ENCODE data around the gene TMEM176B. TPM values are rescaled to one million over a fixed set of nuclear protein-coding genes. Genes with fewer than 3 reads are reported as not detected.

TMEM176B gene
- not detected in 2 replicates for total RNA-seq

DNA sequence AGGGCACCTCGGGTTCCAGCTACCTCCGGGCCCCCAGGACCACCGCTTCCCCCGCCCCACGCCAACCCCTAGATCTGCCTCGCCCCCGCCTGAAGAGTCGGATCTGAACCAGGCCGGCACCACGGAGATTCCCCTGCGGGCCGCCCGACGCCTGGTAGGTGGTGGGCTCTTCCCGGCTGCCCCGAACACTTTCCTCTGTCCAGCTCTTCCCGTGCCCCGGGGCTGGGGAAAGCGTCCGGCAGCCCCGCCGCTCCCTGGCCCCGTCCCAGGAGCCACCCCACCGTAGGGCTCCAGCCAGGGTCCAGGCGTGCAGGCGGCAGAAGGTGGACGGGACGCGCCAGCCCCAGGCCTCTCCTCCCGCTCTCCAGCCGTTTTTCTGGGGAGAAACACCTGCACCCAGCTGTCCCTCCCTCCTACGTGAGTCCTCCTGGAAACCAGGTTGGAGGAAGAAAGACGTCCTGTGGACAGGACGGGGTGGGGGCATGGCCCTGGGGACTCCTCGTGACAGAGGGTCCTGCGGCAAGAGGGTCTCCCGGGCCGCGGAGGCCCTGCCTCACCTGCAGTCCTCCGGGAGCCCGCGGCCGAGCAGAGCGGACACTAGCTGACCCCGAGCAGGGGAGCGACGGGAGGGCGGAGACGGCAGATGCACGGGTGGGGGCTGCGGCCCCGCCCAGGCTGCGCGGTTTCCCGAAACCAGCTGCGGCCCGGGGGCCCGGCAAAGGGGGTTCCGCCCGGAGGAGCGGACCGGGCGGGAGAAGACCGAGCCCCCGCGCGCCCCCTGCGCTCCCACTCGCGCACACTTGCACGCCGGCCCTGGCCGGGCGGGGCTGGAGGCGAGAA is at the start of gene TMEM176B:
TMEM176B (minus strand) TSS at position 624 of the 840 bp plus-strand sequence. CDS start 3,795 bp downstream, outside the sequence.

GRCh38 chr7:150800581-150801241 is 547 bp upstream of the TMEM176B start, which contains the start of gene TMEM176A:
TSS of gene TMEM176A (plus strand) at chr7:150800769. CDS start at chr7:150801551, 782 bp downstream.

Other genes starting within 250 kb of the TMEM176B start
- 1.8 and 3.7 TPM in 2 replicates for gene GIMAP4, start 233.0 kb downstream of the TMEM176B start, total RNA-seq
- under 0.01 and 0.32 TPM in 2 replicates for gene GIMAP6, start 168.0 kb downstream of the TMEM176B start, total RNA-seq
- 0.81 and 5.2 TPM in 2 replicates for gene GIMAP2, start 114.7 kb downstream of the TMEM176B start, total RNA-seq
- 0.81 TPM in 1 of 2 replicates, not detected in the other for gene GIMAP1, start 83.8 kb downstream of the TMEM176B start, total RNA-seq
- 1.3 TPM in 1 of 2 replicates, not detected in the other for gene GIMAP5, start 62.9 kb downstream of the TMEM176B start, total RNA-seq
- gene TMEM176A, start 405 bp upstream of the TMEM176B start, total RNA-seq: not detected in 2 replicates
- gene AOC1, start 52.2 kb upstream of the TMEM176B start, total RNA-seq: not detected in 2 replicates
- gene KCNH2, start 178.0 kb upstream of the TMEM176B start, total RNA-seq: under 0.01 TPM in 1 of 2 replicates, not detected in the other
- 5.4 and 18.6 TPM in 2 replicates for gene NOS3, start 190.7 kb upstream of the TMEM176B start, total RNA-seq
- 0.16 and 2.2 TPM in 2 replicates for gene ATG9B, start 224.1 kb upstream of the TMEM176B start, total RNA-seq
- gene ABCB8, start 228.1 kb upstream of the TMEM176B start, total RNA-seq: 26.9 and 33.6 TPM in 2 replicates
- gene ASIC3, start 248.2 kb upstream of the TMEM176B start, total RNA-seq: 0.54 TPM in 1 of 2 replicates, not detected in the other